Heart left ventricle (tissue), 13 donors: ENCODE data around the gene FBXO33.

Experiments
- POLR2A ChIP-seq, 2 donors: fragments of 450-650 bp; IDR thresholded peaks; one replicate each; pipeline ENCODE4 v1.6.1; 2017; ENCODE audit warnings: antibody characterized with exemption in 2 of 2, mild to moderate bottlenecking in 2 of 2, moderate library complexity in 2 of 2
- TF ChIP-seq, protein P1 (sequence below), 12 donors: fragments of 200-600 bp; sonication (generic) in 4 of 12; IDR thresholded peaks; one replicate each; pipeline versions ENCODE4 v1.5.0 to v1.8.0; 2018 to 2022; ENCODE audit warnings: antibody characterized with exemption in 12 of 12, mild to moderate bottlenecking in 5 of 12
- donor health status: ischemic (EF 13 %, LVEDD 7.1; RV severe dilation, severe dysfunction).
- donor health status: DM: no; HTN: yes; CAD: no.
- donor health status: DM: no; HTN: no; CAD: no.
- donor health status: ischemic (EF 25% LVEDD 6.9; RV normal size, moderate dysfunction).
- donor health status: ischemic (EF 25% LVEDD 5.7; RV mildly dilated, moderate dysfunction).
- donor health status: ischemic (EF 35%, LVEDD 5.7; RV mildly dilated, moderate dysfunction).
- donor health status: nonischemic (EF 11% LVEDD 7.7; RV severe dilation, severe dysfunction).
- donor health status: DM: yes; HTN: yes; CAD: no.
- donor health status: PGD.
- donor health status: ischemic (EF 29% LVEDD 5.4; RV normal size, mild dysfunction).
- donor health status: nonischemic (EF 23%, LVEDD 6.1; RV moderate dilation, normal function).

DNA sequence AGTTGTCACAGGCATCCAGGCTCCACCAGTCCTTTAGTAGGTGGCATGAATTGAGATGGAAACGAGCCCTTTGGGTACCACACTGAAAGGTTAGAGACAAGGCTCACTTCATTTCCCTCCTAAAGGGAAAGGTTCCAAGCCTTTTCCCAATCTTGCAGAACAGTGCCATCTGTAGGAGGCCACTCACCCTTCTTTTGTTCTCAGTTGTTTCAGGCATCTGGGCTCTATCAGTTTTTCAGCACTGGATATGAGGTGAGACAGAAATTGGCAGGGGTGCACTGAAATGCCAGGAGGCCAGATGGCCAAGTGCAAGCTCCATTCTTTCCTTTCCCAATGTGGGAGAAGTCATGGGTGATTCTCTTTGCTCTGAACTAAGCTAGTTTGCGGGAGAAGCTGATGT is 15.2 kb downstream of the FBXO33 start:
- TF ChIP-seq, protein P1, sequence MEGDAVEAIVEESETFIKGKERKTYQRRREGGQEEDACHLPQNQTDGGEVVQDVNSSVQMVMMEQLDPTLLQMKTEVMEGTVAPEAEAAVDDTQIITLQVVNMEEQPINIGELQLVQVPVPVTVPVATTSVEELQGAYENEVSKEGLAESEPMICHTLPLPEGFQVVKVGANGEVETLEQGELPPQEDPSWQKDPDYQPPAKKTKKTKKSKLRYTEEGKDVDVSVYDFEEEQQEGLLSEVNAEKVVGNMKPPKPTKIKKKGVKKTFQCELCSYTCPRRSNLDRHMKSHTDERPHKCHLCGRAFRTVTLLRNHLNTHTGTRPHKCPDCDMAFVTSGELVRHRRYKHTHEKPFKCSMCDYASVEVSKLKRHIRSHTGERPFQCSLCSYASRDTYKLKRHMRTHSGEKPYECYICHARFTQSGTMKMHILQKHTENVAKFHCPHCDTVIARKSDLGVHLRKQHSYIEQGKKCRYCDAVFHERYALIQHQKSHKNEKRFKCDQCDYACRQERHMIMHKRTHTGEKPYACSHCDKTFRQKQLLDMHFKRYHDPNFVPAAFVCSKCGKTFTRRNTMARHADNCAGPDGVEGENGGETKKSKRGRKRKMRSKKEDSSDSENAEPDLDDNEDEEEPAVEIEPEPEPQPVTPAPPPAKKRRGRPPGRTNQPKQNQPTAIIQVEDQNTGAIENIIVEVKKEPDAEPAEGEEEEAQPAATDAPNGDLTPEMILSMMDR (IDR thresholded peaks at IDR 0.05) = peak in 9 of 12 donors; percentile 28 to 53 (median 33)
- TF ChIP-seq POLR2A (IDR thresholded peaks at IDR 0.05) = no peak
